Neural cell (in vitro differentiated cells): Measurements from ENCODE around the gene OR10J5.

Source experiments
- CTCF ChIP-seq: fragments of 450-650 bp; IDR thresholded peaks from 2 replicates; pipeline ENCODE4 v1.5.1; 2014; ENCODE audit warnings: antibody characterized with exemption, mild to moderate bottlenecking, moderate library complexity; ENCODE audit not compliant: poor library complexity, severe bottlenecking
- EZH2 ChIP-seq: fragments of 200-600, 300-800 bp; shearing (Covaris generic), sonication (generic); IDR thresholded peaks from 2 replicates; pipeline ENCODE4 v1.6.1; 2014; ENCODE audit warnings: antibody characterized with exemption, low read length, borderline replicate concordance, mild to moderate bottlenecking; ENCODE audit not compliant: insufficient read depth, poor library complexity, severe bottlenecking
- POLR2AphosphoS5 ChIP-seq: IDR thresholded peaks from 2 replicates; pipeline ENCODE4 v1.6.1; 2012
- REST ChIP-seq: IDR thresholded peaks from 2 replicates; pipeline ENCODE4 v1.6.1; 2012; ENCODE audit warnings: borderline replicate concordance

GRCh38 chr1:159510229-159510541 is 25.6 kb downstream of the OR10J5 start:
- TF ChIP-seq POLR2AphosphoS5: no peak
- TF ChIP-seq REST: no peak
- no peak for TF ChIP-seq CTCF
- TF ChIP-seq EZH2: no peak
